A673 (cell line): Measurements from ENCODE around the gene THEM5. TPM values are rescaled to one million over a fixed set of nuclear protein-coding genes. Genes with fewer than 3 reads are reported as not detected.
"Not testable (repeated sequence)": the region's sequence is repeated elsewhere in the genome, so short reads cannot be mapped to it uniquely, and the experiment has no call there.

Experiments used
- BruUV-seq: library from RNA; stranded (reverse); fragments of 400-500 nt; replicated peaks from 2 replicates; lab custom pipeline; 2021; lab: Mats Ljungman, UMichigan
- CTCF ChIA-PET: fragments of 300-600 bp; sonication (Branson Sonifier 250); formaldehyde crosslinking; loops from one replicate; lab custom pipeline; 2022; ENCODE audit warnings: antibody characterized with exemption; lab: Charles Lee
- POLR2A ChIA-PET: fragments of 300-600 bp; sonication (Branson Sonifier 250); formaldehyde crosslinking; loops from one replicate; lab custom pipeline; 2022; ENCODE audit warnings: antibody characterized with exemption; ENCODE audit not compliant: low non-redundant PET; lab: Charles Lee
- DNase-seq: peaks from one replicate; pipeline ENCODE4 v3.0.0-alpha.2; 2015; ENCODE audit warnings: low spot score
- H3K27ac ChIP-seq: fragments of 200-600 bp; sonication (generic); 2 replicates; pipeline ENCODE4 v1.5.1; 2016; ENCODE audit warnings: mixed run types, low read depth, mild to moderate bottlenecking, mixed read lengths, antibody characterized with exemption, low read length; ENCODE audit not compliant: poor library complexity, severe bottlenecking
- H3K27me3 ChIP-seq: fragments of 200-600 bp; sonication (generic); replicated peaks from 2 replicates; pipeline ENCODE4 v1.6.1; 2017; ENCODE audit warnings: mixed run types, low read depth, mild to moderate bottlenecking, mixed read lengths, antibody characterized with exemption, low read length; ENCODE audit not compliant: insufficient read depth, poor library complexity
- H3K36me3 ChIP-seq: fragments of 200-600 bp; sonication (generic); 2 replicates; pipeline ENCODE4 v1.6.1; 2016; ENCODE audit warnings: mixed run types, mild to moderate bottlenecking, mixed read lengths, antibody characterized with exemption, low read length; ENCODE audit not compliant: insufficient read depth, poor library complexity, severe bottlenecking
- H3K4me1 ChIP-seq: fragments of 200-600 bp; sonication (generic); 2 replicates; pipeline ENCODE4 v1.6.1; 2017; ENCODE audit warnings: mixed run types, mild to moderate bottlenecking, mixed read lengths, antibody characterized with exemption, low read length; ENCODE audit not compliant: insufficient read depth, poor library complexity, severe bottlenecking
- H3K4me3 ChIP-seq: fragments of 200-600 bp; sonication (generic); 2 replicates; pipeline ENCODE4 v1.5.1; 2016; ENCODE audit warnings: low read depth, mixed run types, mild to moderate bottlenecking, mixed read lengths, low read length; ENCODE audit not compliant: poor library complexity, severe bottlenecking
- H3K9me3 ChIP-seq: fragments of 200-600 bp; sonication (generic); 2 replicates; pipeline ENCODE4 v1.6.1; 2016; ENCODE audit warnings: mixed run types, low read depth, mild to moderate bottlenecking, mixed read lengths, antibody characterized with exemption, low read length; ENCODE audit not compliant: poor library complexity, severe bottlenecking
- CTCF ChIP-seq: fragments of 300-800, 200-600 bp; sonication (generic); conservative IDR thresholded peaks from 2 replicates; pipeline ENCODE4 v1.5.1; 2017; ENCODE audit warnings: low read depth, mild to moderate bottlenecking, antibody characterized with exemption, low read length, moderate library complexity, mixed read lengths
- EZH2 ChIP-seq: fragments of 200-600 bp; sonication (generic); IDR thresholded peaks from 2 replicates; pipeline ENCODE4 v1.6.1; 2017; ENCODE audit warnings: borderline replicate concordance, low read depth, mild to moderate bottlenecking, mixed read lengths, antibody characterized with exemption, low read length; ENCODE audit not compliant: poor library complexity, severe bottlenecking
- intact Hi-C: fragments of 100-400 bp; cut with micrococcal nuclease; formaldehyde crosslinking; loops from one replicate; pipeline ENCODE4 v1.10.0; 2022; ENCODE audit not compliant: unreplicated experiment
- total RNA-seq: library from RNA; stranded (reverse); gene quantifications from 2 replicates; pipeline ENCODE4 v1.2.3, GENCODE V29; 2021

Gene THEM5
- total RNA-seq, 1 experiment from 2014 or later, result not detected

DNA sequence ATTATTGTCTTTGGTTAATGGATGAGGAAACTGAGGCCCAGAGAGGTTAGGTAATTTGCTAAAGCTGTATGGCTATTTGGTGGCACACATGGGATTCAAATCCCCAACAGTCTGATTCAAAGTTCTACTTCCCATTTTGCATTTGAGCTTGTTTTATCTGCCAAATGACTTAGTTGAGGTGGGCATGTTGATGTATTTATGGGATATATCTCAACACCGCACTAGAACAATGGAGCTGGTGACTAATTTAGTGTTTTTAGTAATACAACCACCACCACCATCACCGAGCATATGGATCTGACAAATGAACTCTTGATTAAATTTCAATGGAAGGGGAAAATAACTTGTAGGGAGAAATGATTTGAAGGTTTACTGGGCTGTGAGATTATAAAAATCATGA, 29.0 kb upstream of the THEM5 start:
- H3K27me3 ChIP-seq, result peaks cover 5% of the 10 kb centered on the region
- no peaks in the 10 kb centered on the region for H3K9me3 ChIP-seq
- ChIA-PET POLR2A (interaction anchor here (0.6 kb wide), 1 partner anchor 126 kb away, joined by 7 read pairs; no protein-coding TSS in a partner anchor), CTCF (interaction anchor here (0.9 kb wide), 1 partner anchor 439 kb away, joined by 4 read pairs; no protein-coding TSS in a partner anchor)
- TF ChIP-seq EZH2, result no peak
- TF ChIP-seq CTCF, result no peak
- no peak overlapping the region for H3K27ac ChIP-seq
- H3K36me3 ChIP-seq, result no peaks in the 10 kb centered on the region
- no TSS peak for BruUV-seq
- intact Hi-C loops, result no loop called here
- no peaks in the 10 kb centered on the region for H3K4me1 ChIP-seq
- no peak overlapping the region for H3K4me3 ChIP-seq
- DNase-seq, result no peak

DNA sequence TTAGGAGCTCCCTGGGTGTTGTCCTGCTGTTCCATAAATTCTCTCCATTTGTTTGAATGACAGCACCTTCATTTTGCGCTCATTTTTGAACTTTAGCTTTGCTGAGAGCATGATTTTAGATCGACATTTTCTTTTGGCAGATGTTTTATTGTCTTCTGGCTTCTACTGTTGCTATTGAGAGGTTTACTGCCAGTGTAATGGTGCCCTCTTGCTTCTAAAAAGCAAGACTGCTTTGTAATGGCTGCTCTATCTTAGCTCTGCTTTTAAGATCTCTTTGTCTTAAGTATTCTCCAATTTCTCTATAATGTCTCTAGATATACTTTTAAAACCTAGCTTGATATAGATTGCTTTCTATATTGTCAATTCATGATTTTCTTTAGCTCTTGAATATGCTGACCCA, 28.0 kb upstream of the THEM5 start:
- TF ChIP-seq EZH2 (no peak), CTCF (peak; percentile 41)
- intact Hi-C loops, result no loop called here
- BruUV-seq, result no TSS peak
- H3K4me3 ChIP-seq, result no peak overlapping the region
- H3K27me3 ChIP-seq, result peaks cover 12% of the 10 kb centered on the region
- no peak overlapping the region for H3K27ac ChIP-seq
- ChIA-PET POLR2A (no interaction called here), CTCF (no interaction called here)
- H3K9me3 ChIP-seq, result no peaks in the 10 kb centered on the region
- no peak for DNase-seq
- H3K4me1 ChIP-seq, result no peaks in the 10 kb centered on the region
- H3K36me3 ChIP-seq, result no peaks in the 10 kb centered on the region

- Histone ChIP-seq H3K36me3 (no peaks in the 10 kb centered on the region), H3K27me3 (peaks cover 22% of the 10 kb centered on the region), H3K4me1 (no peaks in the 10 kb centered on the region), H3K4me3 (no peak overlapping the region), H3K27ac (no peak overlapping the region), H3K9me3 (no peaks in the 10 kb centered on the region)
- intact Hi-C loops, result no loop called here
- no peak for TF ChIP-seq EZH2
- TF ChIP-seq CTCF, result no peak
- DNase-seq, result no peak
- ChIA-PET POLR2A (no interaction called here), CTCF (no interaction called here)
- BruUV-seq, result no TSS peak
Measured at GRCh38 chr1:151875419-151876097, 22.0 kb upstream of the THEM5 start.

GRCh38 chr1:151872776-151873175, 19.3 kb upstream of the THEM5 start:
- H3K27ac ChIP-seq, H3K9me3 ChIP-seq, DNase-seq, CTCF ChIA-PET, intact Hi-C loops, POLR2A ChIA-PET, H3K36me3 ChIP-seq, BruUV-seq, H3K4me3 ChIP-seq, H3K4me1 ChIP-seq: not testable (repeated sequence)
- peaks cover 21% of the 10 kb centered on the region for H3K27me3 ChIP-seq
